NCI-H1092 (cell line): ENCODE measurements around the gene SCGB1D1.
A peak's percentile ranks its signal among the peaks of the same experiment; 100 is the strongest.

ENCODE experiments used
- DNase-seq: peaks from one replicate; lab custom pipeline; 2025; lab: John Stamatoyannopoulos, UW

SCGB1D1 gene

DNA sequence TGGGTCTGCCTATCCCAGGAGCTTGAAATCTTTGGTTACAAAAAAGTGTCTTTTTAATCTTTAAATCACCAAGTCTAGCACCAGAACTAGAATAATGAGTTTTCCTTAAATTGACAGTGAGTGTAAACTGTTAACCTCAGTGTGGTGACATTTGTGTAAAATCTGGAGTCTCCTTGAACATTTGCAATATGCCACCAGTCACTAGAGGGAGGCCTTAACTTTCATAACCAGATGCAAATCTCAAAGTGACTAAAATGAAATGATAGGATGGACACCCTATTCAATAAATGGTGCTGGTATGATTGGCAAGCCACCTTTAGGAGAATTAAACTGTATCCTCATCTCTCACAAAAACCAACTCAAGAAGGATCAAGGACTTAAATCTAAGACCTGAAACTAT, 43.7 kb downstream of the SCGB1D1 start:
- DNase-seq = no peak

- no peak for DNase-seq
These were observed 46.2 kb downstream of the SCGB1D1 start for GRCh38 chr11:62236187-62236586.

DNA sequence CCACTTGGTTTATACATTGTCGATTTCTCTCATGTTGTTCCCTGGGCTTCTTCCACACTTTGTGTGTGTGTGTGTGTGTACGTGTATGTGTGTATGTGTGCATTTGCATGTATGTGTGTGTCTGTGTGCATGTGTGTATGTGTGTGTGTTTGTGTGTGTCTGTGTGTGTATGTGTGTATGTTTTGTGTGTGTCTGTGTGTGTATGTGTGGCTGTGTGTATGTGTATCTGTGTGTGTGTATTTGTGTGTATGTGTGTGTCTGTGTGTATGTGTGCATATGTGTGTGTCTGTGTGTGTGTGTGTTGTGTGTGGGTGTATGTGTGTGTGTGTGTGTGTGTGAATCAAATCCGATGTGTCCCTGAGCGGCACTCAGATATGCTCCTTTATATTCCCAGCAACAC, 47.5 kb downstream of the SCGB1D1 start:
- DNase-seq = no peak

- no peak for DNase-seq
These were observed 48.1 kb downstream of the SCGB1D1 start for GRCh38 chr11:62238151-62238550.

DNA sequence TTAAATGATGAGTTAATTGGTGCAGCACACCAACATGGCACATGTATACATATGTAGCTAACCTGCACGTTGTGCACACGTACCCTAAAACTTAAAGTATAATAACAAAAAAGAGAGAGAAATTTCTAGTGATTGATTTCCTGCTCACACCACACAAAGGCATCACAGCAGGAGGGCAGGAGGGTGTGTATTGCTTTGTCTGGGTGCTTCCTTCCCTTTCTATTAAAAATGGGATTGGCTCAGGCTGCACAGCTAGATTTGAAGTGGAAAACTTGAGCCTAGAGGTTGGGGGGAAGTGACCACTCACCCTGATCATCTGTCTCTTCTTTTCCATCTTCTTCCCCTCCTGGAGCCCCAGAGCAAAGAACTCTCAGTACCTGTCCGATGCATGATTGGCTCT, 51.1 kb downstream of the SCGB1D1 start:
- DNase-seq = no peak

- DNase-seq = peak; percentile 88
These were observed 52.0 kb downstream of the SCGB1D1 start, which contains the start of gene SCGB1D2 for GRCh38 chr11:62242021-62242420. TSS of gene SCGB1D2 (plus strand) at chr11:62242239. CDS start at chr11:62242308, 69 bp downstream.
